ENCODE measurements around the gene CPXM1.

- TF ChIP-seq POLR2A (IDR thresholded peaks at IDR 0.05) (no peak), POLR2AphosphoS5 (IDR thresholded peaks at IDR 0.05) (no peak), CTCF (IDR thresholded peaks at IDR 0.05 in 8 of 11, conservative IDR thresholded peaks at IDR 0.05 in 3 of 11) (no peak)
Observed at GRCh38 chr20:2771631-2772080, 28.8 kb downstream of the CPXM1 start.

Data from spleen (tissue), 7 donors.